DMS114 treated with DMSO at 0.1 percent for 48 hours (cell line): ENCODE data around the gene DDX25.

ENCODE experiments used
- DNase-seq: peaks from one replicate; lab custom pipeline; 2025; ENCODE audit not compliant: unreplicated experiment; lab: John Stamatoyannopoulos, UW

Gene DDX25

DNA sequence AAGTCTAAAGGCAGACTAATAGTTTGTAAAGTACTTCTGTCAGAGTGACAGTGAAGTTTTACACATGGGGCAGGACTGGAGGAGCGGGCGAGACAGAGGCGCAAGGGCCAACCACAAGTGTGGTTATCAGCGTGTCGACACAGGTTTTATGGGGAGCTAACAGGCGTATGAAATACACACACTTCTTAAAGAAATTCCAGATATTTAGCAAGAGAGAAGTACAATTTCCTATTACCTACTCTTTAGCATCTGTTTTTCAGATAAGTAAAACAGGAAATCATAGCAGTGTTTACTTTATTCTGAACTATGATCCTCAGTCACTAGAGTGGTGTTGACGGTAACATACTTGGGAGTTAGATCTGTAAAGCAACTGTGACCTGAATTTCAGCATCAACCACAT, 64.0 kb downstream of the DDX25 start:
- no peak for DNase-seq

DNA sequence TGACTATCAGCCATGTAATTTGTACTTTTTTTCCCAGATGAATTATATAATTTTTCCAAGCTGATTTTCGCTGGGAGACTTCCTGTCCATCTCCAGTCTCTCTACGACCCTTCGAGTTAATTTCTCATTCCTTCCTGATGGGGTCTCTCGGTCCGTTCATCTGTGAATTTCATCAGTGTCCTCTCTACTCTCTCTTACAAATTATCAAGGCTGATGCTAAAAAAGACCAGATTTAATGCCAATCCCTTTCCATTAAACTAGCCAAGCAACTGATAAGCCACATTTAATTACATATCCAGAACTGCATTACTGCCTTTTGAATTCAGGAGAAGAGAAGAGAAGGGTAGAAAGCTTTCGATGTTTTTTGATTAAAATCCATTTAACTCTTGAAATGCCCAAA, 67.3 kb downstream of the DDX25 start:
- DNase-seq, result no peak

DNA sequence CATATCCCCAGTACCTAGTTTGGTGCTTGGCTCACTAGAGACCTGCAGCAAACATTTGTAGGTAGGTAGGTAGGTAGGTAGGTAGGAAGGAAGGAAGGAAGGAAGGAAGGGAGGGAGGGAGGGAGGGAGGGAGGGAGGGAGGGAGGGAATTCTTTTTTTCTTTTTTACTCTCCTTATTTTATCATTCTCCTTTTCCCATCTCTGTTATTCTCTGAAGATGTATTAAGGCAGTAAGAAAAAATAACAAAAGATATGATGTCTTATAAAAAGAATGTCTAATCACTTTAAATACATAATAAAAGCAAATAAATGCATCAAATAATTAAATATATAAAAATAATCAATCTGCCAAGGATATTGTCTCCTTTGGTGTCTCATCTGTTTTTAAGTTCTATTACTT, 70.0 kb downstream of the DDX25 start:
- DNase-seq, result no peak

DNA sequence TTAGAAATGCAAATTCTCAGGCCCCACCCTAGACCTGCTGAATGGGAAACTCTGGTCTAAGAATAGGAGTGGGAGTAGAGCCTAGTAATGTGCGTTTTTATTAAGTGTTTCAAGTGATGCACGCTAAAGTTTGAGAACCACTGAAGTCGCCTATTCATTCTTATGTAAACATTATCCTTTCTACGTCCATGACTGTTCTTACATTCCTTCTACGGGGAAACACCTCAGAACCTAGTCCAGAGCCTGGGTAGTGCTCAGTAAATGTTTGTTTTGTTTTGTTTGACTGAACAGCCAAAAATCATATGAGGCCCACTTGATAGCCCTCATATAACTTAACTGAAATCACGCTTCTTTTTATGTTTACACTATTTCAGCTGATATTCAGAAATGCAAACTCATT, 71.3 kb downstream of the DDX25 start:
- DNase-seq, result no peak

DNA sequence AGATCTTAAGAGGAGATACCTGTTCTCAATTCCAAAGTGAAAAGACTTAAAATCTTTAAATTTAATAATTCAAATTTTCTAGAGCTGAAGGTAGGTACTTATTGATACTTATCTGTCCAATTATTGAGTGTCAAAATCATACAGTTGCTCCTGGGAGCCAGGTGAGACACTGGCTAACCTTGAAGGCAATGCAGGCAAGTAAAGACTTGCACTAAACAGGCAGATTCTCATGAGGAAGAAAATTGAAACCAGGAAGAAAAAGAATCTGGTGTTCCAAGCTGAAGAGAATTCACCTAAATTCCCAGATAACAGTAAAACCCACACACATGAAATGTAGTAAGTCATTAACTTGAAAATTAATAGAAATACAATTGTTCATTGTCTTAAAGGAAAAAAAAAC, 71.8 kb downstream of the DDX25 start:
- no peak for DNase-seq

DNA sequence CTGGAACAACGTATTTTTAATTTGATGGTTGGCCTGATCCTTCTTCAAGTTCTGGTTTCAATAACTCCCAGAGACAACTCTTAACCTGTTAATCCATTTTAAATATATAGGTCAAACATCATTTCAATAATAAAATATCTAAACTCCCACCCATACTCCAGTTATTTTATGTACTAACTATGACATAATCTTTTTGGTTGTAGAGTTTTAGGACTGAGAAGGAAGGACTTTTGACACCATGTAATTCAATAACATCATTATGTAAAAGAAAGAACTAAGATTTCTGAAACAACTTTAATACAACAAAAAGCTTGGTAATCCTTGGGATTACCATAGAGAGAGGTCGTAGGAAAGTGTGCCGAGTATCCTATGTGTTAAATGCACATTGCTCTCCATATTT, 73.0 kb downstream of the DDX25 start:
- DNase-seq, result no peak

DNA sequence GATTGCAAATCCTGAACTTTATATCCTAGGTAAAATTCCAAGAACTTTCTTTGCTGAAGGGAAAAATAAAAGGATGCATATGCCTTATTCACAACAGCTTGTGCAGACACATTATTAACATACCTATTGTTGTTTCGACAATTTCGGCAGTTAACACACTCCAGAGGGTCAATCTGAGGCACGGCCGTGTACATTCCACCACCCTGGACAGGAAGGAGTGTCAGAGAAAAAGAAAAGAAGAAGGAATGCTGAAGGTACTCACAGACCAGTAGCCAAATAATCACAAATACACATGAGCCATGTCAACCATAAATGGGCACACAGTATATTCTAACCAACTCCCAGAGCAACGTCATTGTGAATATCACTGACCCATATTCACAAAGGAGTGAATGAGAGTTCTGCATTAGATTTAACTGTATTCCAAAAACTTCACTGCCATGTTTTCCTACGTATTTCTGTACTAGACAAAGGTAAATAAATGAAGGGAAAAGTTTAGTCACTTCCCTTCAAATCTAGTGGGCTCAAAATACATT, 73.9 kb downstream of the DDX25 start:
- DNase-seq, result no peak
